ENCODE data around the gene CAMSAP1.
A peak's percentile ranks its signal among the peaks of the same experiment; 100 is the strongest.

Gene CAMSAP1

GRCh38 chr9:135880438-135880837 is 26.9 kb downstream of the CAMSAP1 start:
- no peak for DNase-seq (ENCODE audit: low read depth in 2 of 2)

DNA sequence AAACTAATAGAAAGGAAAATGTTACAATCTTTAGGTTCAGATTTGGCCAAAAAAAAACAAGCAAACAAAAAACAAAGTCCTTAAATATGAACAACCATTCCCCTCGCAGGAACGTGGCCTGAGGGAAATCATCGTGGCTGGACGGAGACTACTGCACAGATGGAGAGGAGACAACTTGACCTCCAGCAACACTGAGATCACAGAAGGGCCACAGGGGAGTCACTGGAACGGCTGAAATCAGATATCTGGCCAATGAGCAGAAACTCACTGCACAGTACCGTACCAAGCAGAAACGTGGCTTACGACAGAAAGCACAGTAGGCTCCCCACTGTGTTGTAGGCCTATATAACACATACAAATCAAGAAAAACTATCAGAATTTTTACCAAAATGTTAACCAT is 27.7 kb downstream of the CAMSAP1 start:
- DNase-seq (ENCODE audit: low read depth in 2 of 2) = no peak

DNA sequence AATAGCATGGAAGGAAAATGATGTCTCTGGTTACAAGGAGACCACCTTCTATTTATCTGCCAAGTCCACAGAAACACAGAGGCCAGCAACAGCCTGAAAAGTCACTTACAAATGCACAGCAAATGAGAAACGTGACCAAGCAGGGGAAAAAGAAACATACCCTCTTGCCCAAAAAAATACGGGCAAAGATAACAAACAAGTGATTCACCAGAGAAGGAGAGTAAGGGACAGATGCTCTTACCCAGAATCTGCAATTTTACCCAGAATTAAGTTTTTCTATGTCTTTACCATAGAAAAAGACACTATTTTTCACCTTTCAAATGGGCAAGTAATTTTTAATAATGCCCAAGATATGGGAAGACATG is 28.1 kb downstream of the CAMSAP1 start:
- DNase-seq (ENCODE audit: low read depth in 2 of 2) = no peak

DNA sequence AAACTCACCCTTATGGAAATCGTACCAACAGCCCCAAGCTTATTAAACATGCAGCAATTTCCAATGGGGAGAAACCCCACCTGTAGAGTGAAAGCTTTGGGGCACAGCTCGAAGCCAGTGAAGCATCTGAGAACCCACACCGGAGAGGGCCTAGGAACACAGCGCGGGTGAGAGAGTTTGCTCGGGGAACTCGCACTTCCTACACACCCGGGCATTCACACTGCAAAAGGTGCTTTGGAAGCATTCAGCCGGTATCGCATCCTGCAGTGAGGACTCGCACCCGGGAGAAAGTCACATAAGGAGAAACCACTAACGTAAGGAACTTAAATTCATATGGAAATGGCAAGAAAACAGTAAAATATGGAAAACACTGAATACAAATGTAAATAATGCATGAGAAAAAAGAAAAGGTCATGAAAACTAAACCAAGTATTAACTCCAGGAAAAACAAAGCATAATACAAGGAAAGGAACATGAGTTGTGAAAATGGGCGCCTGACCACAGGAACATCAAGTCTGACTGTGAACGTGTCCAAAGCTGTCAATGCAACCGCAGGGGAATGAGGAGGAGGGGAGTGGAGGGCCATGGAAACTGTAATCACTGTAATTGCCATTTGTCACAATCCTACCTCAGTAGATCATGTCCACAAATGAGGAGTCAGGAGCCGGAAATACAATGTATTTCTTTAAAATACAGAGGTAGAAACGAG is 28.7 kb downstream of the CAMSAP1 start:
- no peak for DNase-seq (ENCODE audit: low read depth in 2 of 2)

DNA sequence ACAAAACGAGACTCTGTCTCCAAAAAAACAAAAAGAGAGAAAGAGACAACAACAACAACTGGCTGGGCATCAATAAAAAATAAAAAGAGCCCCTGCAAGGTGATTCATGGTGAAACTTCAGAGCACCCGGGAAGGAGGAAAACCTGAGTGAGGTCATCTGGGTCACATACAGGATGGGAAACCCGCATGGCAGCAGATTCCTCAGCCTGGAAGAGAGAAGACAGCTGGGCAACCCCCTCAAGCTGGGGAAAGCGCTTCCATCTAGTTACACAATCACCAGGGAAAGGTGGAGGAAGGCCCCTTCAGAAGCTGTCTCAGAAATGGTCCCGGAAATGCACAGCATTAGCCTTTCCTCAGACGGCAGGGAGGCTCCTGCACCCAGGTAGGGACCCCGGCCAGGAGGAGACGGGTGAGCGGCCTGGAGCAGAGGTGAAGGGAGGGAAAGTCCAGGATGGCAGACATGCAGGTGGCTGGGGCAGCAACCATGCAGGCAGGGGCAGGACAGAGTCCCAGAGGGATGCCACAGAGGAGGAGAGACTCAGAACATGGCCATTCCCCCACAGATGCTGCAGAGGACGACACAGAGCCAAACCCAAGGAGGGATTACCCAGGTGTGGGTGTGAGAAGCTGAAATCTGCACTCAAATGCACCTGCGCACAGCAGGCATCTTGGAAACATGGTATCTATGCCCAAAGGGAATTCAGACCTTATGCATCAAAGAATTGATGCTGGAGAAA is 29.4 kb downstream of the CAMSAP1 start:
- DNase-seq (ENCODE audit: low read depth in 2 of 2) = no peak

- DNase-seq (ENCODE audit: low read depth in 2 of 2) = no peak
These were observed 30.4 kb downstream of the CAMSAP1 start for GRCh38 chr9:135876936-135877335.

- no peak for DNase-seq (ENCODE audit: low read depth in 2 of 2)
These were observed 32.5 kb downstream of the CAMSAP1 start for GRCh38 chr9:135874859-135875258.

DNA sequence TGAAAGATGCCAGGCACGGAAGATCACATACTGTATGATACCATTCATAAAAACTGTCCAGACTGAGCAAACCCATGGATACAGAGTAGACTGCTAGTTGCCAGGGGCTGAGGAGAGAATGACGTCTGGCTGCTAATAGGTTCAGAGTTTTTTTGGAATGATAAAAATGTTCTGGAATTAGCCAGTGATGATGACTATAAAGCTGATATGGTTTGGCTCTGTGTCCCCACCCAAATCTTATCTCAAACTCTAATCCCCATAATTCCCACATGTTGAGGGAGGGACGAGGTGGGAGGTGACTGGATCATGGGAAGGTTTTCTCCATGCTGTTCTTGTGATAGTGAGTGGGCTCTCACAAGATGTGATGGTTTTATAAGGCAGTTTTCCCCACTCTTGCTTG is 37.4 kb downstream of the CAMSAP1 start:
- DNase-seq (ENCODE audit: low read depth in 2 of 2) = no peak

DNA sequence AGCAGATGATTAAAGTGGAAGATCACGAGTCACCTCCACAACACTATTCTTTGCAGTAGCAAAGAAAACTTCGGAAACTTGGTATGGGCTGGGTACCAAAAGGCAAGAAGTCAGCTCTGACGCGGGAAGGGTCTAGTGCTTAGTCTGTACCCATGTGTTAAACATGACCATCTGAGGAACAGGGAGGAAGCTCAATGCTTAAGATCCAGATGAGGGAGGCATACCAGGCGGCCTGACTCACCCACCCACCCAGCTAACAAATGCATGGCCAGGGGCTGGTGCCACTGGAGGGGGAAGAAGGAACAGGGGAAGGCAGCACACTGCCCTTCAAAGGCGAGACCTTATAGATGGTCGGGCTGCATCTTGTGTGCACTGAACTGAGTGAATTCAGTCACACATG is 41.8 kb downstream of the CAMSAP1 start:
- DNase-seq (ENCODE audit: low read depth in 2 of 2) = no peak

DNA sequence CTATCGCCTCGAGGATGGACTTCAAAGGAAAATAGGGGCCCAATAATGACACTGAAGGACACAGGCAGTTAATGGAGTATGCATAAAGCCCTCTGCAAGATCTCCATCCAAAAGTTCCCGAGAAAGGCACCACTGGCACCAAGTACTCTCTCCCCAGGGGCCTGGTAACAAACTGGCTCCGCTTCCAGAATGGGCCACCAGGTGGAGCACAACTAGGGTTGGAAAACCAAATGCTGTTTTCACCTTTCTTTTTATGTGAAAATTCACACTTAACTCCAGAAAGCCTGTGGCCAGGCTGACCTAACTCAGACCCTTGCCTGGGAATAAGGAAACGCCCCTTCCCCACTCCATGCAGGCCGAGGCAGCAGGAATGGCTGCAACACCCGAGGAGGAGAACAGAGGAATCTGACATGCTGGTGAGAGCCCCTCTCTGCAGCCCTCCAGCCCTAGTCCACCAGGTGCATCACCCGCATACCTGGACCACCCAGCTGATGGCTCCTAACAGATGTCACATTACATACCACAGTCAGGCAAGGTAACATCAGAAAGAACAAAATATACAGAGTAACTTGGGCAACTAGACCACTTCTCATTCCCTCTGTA is 42.8 kb downstream of the CAMSAP1 start:
- DNase-seq (ENCODE audit: low read depth in 2 of 2) = peak; percentile 48 to 54

GRCh38 chr9:135862809-135863208 is 44.5 kb downstream of the CAMSAP1 start:
- no peak for DNase-seq (ENCODE audit: low read depth in 2 of 2)

GRCh38 chr9:135858491-135859185 is 48.7 kb downstream of the CAMSAP1 start:
- no peak for DNase-seq (ENCODE audit: low read depth in 2 of 2)

GRCh38 chr9:135857843-135858242 is 49.5 kb downstream of the CAMSAP1 start:
- DNase-seq (ENCODE audit: low read depth in 2 of 2) = no peak

DNA sequence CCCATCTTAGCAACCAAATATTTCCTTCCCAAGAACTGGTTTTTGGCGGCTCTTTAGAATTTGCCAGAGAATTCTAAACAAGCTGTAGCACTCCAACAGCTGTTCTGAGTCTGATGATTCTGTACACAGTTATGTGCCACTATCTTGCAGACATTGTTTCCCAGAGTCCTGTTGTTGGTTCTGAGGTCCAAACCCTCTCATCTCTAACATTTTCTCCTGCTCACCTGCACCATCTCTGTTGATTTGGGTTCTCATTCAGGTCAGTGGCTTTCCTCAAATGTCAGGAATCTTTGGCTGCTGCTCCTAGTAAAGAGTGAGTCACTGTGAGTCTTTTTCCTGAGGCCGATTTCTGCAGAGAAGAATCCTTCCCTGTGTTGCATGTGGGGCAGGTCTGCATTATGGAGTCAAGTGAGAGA is 50.0 kb downstream of the CAMSAP1 start:
- no peak for DNase-seq (ENCODE audit: low read depth in 2 of 2)

DNA sequence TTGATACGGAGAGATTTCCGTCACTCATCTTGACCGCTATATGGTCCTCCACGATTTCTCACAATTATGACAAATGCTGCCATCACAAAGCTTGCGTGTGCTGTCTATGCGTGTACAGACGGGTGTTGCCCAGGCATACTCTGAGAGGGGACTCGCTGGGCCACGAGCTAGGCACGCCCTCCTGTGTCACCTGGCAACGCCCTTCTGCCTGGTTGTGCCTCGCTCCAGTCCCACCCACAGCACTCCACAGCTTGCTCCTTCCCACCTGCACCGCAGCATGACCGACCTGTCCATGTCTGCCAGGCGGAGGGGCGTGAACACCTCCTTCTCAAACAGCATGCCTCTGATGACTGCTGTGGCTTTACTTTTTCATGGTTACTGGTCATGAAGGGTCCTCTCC is 55.6 kb downstream of the CAMSAP1 start:
- no peak for DNase-seq (ENCODE audit: low read depth in 2 of 2)

GRCh38 chr9:135850737-135851136 is 56.6 kb downstream of the CAMSAP1 start:
- no peak for DNase-seq (ENCODE audit: low read depth in 2 of 2)

DNA sequence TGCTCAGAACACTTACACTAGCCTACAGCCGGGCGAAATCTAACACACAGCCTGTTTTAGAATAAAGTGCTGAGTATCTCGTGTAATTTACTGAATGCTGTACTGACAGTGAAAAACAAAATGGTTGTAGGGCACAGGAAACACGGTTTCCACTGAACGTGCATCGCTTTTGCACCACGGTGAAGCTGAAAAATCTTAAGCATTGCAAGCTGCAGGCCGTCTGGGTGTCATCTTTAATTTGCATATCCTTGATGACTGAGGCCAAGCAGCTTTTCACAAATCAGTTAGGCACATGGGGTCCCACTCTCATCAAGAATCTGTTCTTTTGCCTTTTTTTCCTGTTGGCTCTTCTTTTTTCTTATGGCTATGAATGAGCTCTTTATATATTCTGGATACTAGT is 58.2 kb downstream of the CAMSAP1 start:
- no peak for DNase-seq (ENCODE audit: low read depth in 2 of 2)

- DNase-seq (ENCODE audit: low read depth in 2 of 2) = no peak
These were observed 58.9 kb downstream of the CAMSAP1 start for GRCh38 chr9:135848341-135849047.

DNA sequence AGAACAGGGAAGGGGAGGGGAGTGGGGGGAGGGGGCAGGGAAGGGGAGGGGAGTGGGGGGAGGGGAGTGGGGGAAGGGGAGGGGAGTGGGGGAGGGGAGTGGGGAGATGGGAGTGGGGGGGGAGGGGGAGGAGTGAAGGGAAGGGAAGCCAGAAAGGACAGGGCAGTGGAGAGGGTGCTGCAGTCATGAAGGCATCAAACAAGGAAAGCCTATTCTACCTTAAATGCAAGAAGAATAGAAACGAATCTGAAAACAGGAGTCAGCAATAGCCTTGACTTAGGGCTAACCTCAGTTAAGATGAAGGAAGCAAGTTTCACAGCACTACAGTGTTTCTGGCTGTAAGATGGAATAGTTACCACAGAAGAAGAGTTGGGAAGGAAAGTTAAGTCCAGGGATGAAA is 59.5 kb downstream of the CAMSAP1 start:
- DNase-seq (ENCODE audit: low read depth in 2 of 2) = no peak

DNA sequence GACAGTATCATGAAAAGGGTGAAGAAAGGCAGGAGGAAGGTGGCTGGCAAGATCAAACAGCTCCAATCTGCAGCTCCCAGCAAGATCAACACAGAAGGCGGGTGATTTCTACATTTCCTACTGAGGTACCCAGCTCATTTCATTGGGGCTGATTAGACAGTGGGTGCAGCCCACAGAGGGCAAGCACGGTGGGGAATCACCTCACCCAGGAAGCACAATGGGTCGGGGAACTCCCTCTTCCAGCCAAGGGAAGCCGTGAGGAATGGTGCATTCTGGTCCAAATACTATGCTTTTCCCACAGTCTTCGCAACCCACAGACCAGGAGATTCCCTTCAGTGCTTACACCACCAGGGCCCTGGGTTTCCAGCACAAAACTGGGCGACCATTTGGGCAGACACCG is 66.8 kb downstream of the CAMSAP1 start:
- DNase-seq (ENCODE audit: low read depth in 2 of 2) = no peak

DNA sequence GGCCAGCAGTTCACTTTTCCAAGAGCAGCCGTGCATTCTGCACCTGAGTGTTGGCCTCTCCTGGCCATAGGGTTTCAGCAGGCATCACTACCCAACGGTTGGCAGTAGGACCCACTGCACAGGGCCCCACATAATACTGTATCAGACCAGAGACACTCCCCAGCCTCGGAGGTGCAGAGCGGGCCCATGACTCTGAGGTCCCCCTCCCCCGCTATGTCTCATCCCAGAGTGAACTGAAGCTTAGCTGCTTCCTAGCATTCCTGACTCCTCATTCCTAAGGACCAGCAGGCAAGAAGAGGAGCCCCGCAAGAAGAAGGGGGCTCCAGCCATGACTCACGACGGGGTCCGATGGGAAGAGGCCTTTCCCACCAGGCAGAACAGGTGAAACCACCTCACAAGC is 67.2 kb downstream of the CAMSAP1 start:
- no peak for DNase-seq (ENCODE audit: low read depth in 2 of 2)

GRCh38 chr9:135839516-135839915 is 67.8 kb downstream of the CAMSAP1 start:
- DNase-seq (ENCODE audit: low read depth in 2 of 2) = no peak
